ENCODE measurements around the gene MRPS31. TPM values are rescaled to one million over a fixed set of nuclear protein-coding genes. Genes with fewer than 3 reads are reported as not detected.

Gene MRPS31
- 10 to 100 TPM; 42.9 to 61.1 (median 53.3) TPM for polyA plus RNA-seq (ENCODE audit: insufficient read depth in 1 of 5, insufficient read length in 5 of 5, low replicate concordance in 1 of 5)
- long read RNA-seq, donor 1, transcript MRPS31-204 (2 exons, 782 nt) = major isoform, 9 of 47 reads
- long read RNA-seq, donor 1, transcript MRPS31-201 (7 exons, 1,462 nt) = major isoform, 9 of 47 reads
- long read RNA-seq, donor 1, partial matches to known transcripts = 21 of 47 reads
- long read RNA-seq, donor 1, other reads (novel, unspliced or antisense) = 8 of 47 reads
- long read RNA-seq, donor 2, transcript MRPS31-201 (7 exons, 1,462 nt) = major isoform, 20 of 21 reads
- long read RNA-seq, donor 2, partial matches to known transcripts = 0 of 21 reads
- long read RNA-seq, donor 2, other reads (novel, unspliced or antisense) = 0 of 21 reads
- long read RNA-seq, donor 3, transcript MRPS31-201 (7 exons, 1,462 nt) = major isoform, 8 of 27 reads
- long read RNA-seq, donor 3, partial matches to known transcripts = 15 of 27 reads
- long read RNA-seq, donor 3, other reads (novel, unspliced or antisense) = 0 of 27 reads
- long read RNA-seq, donor 4, transcript MRPS31-204 (2 exons, 782 nt) = major isoform, 5 of 22 reads
- long read RNA-seq, donor 4, partial matches to known transcripts = 13 of 22 reads
- long read RNA-seq, donor 4, other reads (novel, unspliced or antisense) = 0 of 22 reads
- long read RNA-seq, donor 5, transcript MRPS31-201 (7 exons, 1,462 nt) = major isoform, 15 of 43 reads
- long read RNA-seq, donor 5, transcript MRPS31-204 (2 exons, 782 nt) = minor isoform, 6 of 43 reads
- long read RNA-seq, donor 5, partial matches to known transcripts = 20 of 43 reads
- long read RNA-seq, donor 5, other reads (novel, unspliced or antisense) = 0 of 43 reads
- long read RNA-seq, donor 6, transcript MRPS31-201 (7 exons, 1,462 nt) = major isoform, 10 of 34 reads
- long read RNA-seq, donor 6, transcript MRPS31-204 (2 exons, 782 nt) = minor isoform, 6 of 34 reads
- long read RNA-seq, donor 6, partial matches to known transcripts = 12 of 34 reads
- long read RNA-seq, donor 6, other reads (novel, unspliced or antisense) = 6 of 34 reads
- long read RNA-seq, donor 7, transcript MRPS31-201 (7 exons, 1,462 nt) = major isoform, 8 of 10 reads
- long read RNA-seq, donor 7, partial matches to known transcripts = 0 of 10 reads
- long read RNA-seq, donor 7, other reads (novel, unspliced or antisense) = 0 of 10 reads
- long read RNA-seq, donor 8, transcript MRPS31-201 (7 exons, 1,462 nt) = major isoform, 7 of 9 reads
- long read RNA-seq, donor 8, partial matches to known transcripts = 0 of 9 reads
- long read RNA-seq, donor 8, other reads (novel, unspliced or antisense) = 0 of 9 reads

DNA sequence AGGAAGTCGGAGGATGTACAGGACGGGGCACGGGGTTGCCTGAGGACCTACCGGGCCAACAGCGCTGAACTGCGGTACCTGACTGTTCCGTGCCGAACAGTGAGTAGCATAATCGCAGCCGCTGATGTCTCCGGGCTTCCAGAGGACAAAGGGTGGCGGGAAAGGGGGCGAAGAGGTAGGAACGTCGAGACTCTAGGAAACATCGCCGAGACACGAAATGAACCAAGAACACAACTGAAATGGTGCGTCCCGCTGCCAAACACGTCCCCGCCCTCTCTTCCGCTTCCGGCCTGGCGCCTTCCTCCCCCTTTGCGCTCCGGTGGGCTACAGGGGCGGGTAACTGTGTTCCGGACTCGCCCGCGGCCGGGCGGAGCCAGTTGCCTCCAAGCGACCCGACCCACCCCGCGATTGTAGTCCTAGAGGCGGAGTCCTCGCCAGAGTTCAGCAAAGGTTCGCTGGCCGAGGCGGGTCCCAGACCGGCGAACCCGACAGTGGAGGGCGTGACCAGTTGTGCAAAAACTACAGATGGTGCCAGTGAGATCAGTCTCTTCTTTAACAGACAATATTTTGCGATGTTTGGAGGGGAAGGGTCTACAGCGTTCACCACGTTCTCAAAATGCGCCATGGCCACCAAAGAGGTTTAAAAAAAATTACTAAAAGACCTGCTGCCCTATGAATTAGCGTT, at the start of gene MRPS31:
MRPS31 (minus strand) TSS at position 257 of the 685 bp plus-strand sequence; CDS start at position 203, 54 bp downstream.
- peak; percentile 93 for DNase-seq

DNA sequence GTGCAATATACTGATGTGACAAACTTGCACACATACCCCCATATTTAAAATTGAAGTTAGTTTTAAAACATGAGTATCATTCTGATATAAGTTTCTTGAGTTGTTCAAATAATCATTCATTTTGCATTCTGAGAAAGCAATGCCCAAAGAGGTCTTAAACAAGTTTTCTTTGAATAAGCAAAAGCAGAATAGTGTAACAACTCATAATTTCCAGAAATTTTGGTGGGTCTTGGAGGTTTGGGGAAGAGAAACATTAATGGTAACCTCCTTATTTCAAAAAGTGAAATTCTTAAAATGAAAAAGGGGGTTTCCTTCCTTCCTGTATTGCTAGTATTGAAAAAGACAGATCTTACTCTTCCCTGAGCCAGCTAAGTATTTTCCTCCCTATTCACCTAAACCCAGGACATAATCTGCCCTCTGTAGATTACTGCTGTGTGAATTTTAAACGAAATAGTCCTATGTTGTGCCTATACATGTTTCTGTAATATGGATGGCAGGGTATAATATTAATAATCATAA, 48.9 kb upstream of the MRPS31 start:
- DNase-seq = no peak

DNA sequence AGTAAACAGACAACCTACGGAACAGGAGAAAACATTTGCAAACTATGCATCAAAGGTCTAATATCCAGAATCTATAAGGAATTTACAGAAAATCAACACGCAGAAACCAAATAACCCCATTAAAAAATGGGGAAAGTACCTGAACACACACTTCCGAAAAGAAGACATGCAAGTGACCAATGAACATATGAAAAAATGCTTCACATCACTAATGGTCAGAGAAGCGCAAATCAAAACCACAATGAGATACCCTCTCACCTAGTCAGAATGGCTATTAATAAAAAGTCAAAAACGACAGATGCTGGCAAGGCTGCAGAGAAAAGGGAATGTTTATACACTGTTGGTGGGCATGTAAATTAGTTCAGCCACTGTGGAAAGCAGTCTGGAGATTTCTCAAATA, 47.9 kb upstream of the MRPS31 start:
- no peak for DNase-seq

DNA sequence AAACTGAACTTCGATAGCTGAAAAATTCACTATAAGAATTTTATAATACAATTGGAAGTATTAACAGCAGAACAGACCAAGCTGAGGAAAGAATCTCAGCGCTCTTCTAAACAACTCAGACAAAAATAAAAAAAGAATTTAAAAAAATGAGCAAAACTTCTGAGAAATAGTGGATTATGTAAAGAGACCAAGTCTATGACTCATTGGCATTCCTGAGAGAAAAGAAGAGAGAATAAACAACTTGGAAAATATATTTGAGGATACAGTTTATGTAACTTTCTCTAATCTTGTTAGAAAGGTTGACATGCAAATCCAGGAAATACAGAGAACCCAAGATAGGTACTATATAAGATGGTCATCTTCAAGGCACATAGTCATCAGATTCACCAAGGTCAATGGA, 43.8 kb upstream of the MRPS31 start:
- no peak for DNase-seq

DNA sequence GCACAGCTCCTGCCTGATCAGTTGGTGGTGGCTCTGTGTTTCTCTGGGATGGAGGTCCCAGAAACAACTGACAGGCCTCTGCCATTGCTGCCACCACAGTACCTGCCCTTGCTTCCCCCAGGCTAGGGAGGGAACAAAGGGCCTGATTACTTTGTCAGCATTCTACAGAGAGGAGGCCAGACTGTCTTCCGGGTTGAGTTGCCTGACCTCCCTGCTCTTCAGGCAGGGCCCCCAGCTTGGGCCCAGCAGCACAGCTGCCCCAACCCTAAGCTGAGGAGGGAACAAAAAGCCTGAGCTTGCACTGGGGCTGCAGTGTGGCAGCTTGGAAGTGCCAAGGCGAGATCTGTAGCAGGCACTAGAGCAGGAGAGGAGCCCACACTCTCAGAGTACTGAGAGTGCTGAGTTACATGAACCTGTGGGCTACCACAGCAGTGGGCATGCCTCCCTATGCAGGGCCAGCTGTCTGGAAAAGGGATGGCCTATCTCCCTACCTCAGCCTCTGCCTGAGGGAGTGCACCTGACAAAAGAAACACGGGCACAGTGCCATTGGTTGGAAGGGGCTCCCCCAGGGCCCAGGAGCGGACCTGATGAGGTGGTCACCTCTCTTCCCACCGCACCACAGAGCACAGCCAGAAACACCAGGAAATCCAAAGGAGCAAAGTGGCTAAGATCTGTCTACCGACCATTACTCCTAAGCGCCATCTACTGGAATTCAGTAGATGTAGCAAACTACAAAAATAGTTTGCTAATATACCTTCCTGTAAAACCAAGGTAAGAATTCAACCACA, 42.9 kb upstream of the MRPS31 start:
- no peak for DNase-seq

DNA sequence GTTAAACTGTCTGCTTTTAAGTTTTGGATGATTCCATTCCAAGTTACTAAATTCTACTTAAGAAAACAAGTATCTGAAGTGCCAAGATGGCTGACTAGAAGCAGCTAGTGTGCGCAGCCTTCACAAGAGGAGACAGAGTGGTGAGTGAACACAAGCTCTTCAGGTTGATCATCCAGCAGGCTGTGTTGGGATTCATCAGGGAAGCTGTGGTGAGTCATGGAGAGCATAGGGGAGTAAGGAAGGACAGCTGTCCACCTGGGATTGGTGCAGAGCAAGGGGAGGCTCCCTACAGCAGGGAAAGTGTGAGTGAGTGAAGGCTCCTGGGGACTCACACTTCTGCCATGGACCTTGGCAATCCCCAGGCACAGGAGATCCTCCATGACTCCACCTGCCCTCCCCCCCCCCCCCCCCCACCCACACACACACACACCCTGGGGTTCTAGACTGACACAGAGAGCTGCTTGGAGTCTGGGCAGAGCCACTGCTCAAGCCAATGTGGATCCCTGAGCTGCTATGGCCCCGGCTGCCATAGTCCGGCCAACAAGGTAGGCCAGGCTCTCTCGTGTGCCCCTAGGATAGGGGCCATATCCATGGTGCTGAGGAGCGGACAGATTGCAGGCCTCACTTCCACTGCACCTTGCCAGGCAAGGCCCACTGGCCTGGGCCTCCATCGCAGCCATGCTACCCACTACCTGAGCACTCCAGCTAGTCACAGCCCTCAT, 41.9 kb upstream of the MRPS31 start:
- DNase-seq = no peak

DNA sequence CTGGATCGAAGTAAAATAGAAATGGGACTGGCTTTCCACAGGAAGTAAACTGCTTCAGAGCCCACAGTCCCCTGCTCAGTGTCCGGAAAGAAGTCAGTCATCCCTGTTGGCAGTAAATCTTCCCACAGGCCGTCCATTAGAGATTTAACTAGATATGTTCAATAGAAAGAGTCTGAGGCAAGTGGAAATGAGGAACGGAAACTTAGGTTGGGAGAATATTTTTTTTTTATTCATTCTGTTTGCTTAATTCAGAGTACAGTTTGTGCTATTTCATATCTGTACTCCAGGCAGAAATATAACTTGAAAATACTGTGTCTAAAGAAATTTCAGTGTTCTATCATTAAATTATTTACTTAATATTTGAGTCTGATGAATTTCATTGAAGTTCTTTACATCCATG, 41.1 kb upstream of the MRPS31 start:
- no peak for DNase-seq

DNA sequence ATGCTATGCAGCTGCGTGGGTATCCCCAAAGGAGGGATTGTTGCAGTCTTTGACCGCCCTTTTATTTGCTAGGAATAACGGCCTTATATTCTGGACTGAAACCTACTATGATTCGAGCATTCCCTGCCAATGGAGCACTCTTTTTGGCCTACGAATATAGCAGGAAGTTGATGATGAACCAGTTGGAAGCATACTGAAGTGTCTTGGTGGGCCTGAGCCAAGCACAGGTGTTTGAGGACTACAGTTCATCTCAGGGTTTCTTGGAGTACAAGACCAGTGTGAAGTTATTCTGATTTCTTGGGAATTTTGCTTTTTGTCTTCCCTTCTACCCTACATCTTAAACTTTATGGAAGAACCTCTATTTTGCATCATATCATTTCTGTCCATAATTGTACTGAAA, 38.5 kb upstream of the MRPS31 start:
- DNase-seq = no peak

DNA sequence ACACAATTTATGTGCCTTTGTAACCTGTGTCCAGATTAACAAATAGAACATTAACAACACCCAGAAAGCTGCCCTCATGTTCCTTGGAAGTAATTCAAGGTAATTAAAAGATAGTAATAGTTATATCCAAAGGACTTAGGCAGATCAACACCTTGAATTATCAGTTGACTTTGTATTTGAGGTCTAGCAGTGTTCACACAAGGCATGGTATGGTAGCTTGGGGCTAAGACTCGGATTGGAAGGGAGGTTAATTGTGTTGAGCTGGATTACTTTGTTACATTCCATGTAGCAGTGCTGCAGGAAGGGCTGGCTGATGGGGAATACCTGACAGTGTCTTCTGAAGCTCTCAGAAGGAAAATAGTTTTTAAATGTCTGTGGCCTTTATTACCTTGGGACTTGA, 35.3 kb upstream of the MRPS31 start:
- no peak for DNase-seq

DNA sequence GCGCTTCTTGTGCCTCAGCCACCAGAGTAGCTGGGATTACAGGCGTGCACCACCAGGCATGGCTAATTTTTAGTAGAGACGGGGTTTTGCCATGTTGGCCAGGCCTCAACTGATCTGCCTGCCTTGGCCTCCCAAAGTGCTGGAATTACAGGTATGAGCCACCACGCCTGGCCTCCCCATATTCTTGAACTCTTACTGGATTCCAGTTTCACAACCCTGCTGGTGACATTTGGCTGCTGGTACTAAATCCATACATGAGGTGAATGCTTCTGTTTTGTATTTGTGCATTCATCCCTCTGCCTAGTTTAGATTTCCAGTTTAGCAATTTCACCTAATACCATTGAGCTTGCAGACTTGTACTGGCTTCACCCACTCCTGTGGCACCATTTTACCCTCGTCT, 32.3 kb upstream of the MRPS31 start:
- no peak for DNase-seq

DNA sequence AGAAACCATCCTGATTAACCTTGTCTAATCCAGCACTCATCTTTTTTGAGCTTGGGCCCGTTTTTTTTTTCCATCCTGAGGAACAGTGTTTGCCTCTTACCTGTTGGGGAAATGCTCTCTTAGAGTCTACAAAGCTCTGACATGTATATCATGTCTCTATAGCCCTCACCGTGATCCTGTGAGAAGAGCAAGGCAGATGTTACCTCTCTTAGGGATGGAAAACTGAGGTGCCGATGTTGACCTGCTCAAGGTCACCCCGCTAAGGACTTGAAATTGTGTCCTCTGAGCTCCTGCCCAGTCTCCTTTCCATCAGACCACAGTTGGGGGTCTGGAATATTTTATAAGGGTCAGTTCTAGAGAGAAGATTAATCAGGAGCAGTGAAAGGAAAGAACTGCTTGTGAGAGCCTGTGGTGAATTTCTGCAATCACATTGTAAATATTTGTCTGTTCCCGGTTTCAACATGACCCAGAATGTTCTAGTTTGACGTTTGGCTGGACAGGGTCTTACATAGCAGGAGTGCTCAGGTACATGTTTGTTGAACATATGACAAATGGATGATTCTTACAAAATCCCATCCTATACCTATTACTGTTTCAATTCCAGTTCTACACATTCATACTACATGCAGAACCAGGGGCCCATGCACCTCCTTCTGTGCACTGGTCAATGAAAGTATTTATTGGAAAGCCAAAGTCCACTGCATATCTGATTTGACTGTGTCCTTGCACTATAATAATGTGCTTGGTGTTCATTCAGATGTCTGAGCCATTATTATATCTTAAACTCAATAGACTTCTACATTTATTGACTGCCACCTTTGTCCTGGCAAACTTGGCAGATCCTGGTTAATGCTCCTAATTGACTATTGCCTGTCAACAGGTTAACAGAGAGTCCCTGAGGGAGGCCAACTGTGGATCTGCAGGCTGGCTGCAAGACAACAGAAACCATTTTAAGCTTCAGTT, 30.5 kb upstream of the MRPS31 start:
- DNase-seq = no peak

DNA sequence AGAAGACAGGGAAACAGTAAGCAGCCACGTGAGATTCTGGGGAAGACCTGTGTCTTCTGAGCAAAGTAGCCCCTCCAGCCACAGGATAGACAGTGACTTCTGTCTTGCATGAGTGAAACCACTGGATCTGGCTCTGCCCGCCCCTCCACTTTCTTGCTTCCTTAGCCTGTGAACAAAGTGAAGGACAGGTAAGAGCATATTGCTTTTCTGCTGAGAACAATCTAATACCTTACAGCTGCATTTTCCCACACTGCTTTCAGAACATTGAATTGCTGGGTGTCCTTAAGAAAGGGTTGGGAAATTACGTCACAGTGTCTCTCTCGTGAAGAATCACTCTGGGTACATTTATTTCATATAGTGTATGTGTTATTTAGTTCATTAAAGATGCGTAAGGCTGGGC, 29.6 kb upstream of the MRPS31 start:
- no peak for DNase-seq

DNA sequence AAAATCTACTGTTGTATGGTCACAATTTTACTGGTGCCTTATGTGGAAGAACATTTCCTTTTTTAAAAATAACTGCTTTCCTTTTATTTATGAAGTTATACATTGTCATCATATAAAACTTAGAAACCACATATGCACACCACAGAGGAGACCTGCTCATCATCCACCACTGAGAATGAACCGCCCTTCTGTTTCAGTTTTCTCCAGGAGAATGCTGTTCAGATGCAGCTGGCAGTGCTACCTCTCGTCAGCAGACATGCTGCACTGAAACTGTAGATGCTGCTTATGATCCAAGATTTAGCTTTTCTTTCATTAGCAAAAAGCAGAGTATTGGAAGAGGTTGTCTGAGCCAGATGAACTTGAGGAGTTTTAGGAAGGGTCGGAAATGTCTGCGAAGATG, 28.5 kb upstream of the MRPS31 start:
- no peak for DNase-seq

DNA sequence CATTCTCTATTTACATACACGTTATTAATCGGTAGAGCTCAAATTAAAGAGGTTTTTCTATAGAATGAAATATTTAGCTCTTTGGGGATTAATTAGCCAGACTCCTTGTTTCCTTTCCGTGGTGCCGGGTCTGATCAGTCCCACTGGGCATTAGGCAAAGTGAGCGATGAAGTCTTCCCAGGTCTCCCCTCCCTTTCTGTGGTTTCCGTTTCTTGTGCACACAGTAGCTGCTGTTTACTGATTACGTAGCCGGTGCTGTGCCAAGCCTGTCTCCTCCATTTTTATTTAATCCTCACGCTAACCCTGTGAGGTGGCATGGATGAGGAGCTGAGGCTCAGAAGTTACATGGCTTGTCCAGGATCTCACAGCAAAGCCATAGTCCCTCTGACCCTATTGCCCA, 27.4 kb upstream of the MRPS31 start:
- no peak for DNase-seq

DNA sequence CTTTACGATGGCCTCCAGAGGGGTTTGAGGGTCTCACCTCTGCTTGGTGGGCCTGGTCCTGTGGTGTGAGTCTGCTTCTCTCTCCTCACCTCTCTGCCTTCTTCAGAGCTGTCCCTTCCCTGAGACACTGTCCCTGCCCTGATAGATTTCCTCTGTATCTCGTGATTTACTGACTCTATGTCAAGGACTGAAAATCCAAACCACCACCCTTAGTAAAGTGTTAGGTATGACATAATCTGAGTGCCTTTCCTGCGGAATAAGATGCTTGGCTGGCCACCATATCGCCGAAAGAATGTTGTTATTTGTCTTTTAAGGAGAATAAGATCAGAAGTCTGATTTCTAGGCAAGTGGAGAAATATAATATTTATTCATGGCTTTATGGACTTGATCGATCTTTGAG, 25.7 kb upstream of the MRPS31 start:
- no peak for DNase-seq

DNA sequence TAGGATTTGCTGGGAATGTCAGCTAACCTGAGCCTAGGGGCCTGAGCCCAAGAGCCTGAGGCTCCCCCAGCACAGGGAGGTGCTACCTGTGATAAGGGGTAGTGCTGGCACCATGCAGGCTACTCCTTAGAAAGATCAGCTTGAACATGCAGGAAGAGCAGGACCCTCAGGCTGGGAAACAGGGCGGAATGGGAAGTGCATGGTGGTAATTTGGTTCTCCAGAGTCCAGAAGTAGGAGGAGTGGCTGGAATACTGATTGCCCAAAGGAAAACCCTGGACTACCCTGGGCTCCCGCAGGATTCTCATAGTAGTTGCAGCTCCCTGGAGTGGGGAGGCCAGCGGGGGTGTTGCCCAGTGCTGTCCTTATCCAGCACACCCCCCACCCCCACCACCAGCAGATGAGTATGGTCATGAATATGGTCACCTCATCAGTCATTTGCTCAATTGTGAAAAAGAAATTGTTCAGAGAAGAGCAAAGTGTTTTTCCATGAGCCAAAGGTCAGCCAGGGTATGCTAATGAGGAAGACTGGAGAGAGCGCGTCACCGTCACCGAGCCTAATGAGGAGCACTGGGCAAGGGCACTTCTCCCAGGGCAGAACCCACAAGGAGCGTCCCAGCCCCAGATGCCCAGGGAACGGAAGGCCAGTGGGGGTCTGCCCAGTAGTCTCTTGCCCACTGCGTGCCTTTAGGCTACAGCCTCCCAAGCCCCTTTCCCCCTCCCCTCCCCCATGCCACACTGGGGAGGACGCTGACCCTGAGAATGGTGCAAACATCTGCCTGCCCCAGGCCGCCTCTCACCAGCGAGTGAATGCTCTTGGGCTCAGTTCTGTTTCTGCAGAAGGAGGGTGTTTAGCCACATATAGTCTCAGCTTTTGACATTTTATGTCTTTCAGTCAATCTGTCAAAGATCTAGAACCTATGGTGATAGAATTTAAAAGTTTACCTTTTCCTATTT, 23.7 kb upstream of the MRPS31 start:
- no peak for DNase-seq

DNA sequence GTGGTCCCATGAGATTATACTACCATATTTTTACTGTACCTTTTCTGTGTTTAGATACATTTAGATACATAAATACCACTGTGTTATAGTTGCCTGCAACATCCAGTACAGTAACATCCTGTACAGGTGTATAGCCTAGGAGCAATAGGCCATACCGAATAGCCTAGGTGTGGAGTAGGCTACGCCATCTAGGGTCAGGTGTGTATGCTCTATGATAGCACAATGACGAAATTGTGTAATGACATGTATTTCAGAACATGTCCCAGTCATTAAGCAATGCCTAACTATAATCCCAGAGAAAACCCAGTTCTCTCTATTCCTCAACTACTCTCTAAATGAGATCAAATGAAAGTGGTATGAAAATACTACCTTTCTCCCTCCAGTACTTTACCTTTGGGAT, 22.3 kb upstream of the MRPS31 start:
- no peak for DNase-seq

Data from right lung (tissue), 10 donors.